ENCODE measurements around the gene BCAR1.

- TF ChIP-seq CTCF (conservative IDR thresholded peaks at IDR 0.05; ENCODE audit: low read length) = no peak
- TF ChIP-seq EZH2phosphoT487 (IDR thresholded peaks at IDR 0.05; ENCODE audit: borderline replicate concordance) = no peak
Observed at GRCh38 chr16:75293772-75294171, 42.3 kb upstream of the BCAR1 start.
